GM12878 (cell line): ENCODE data around the gene MAPRE2.

Experiments
- ATF2 ChIP-seq: IDR thresholded peaks from 2 replicates; pipeline ENCODE4 v1.6.1; 2012; ENCODE audit warnings: low read length, inconsistent platforms
- REST ChIP-seq: IDR thresholded peaks from 2 replicates; pipeline ENCODE4 v1.6.1; 2012; ENCODE audit warnings: mild to moderate bottlenecking, low read depth, low read length

DNA sequence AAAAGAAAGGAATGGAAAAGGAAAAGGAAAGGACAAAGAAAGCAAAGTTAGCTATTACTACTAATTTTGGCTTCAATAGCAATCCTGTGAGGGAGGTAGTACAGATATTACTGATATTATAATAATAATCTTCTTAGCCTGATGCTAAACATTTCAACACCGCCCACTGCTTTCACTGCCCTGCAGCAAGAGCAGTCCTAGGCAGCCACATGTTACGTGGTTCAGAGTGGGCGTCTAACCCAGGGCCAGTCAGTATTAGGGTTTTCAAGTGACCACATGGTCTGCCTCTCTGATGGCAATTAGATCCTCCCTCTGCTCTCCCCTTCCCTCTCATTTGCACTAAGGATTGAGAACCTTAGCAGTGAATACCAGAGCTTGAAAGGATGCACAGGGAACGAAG lies 116.0 kb downstream of the MAPRE2 start:
- TF ChIP-seq REST (no peak), ATF2 (no peak)
